Inflammatory macrophage (primary cell): ENCODE results near the gene ACADVL.
A peak's percentile ranks its signal among the peaks of the same experiment; 100 is the strongest.

Experiments
- DNase-seq, 2 donors: peaks; one replicate each; pipeline ENCODE4 v3.0.0-alpha.2; 2020 to 2022

ACADVL gene

GRCh38 chr17:7191571-7192270, 28.0 kb upstream of the ACADVL start:
- DNase-seq = peak in 1 of 2 donors; percentile 22

DNA sequence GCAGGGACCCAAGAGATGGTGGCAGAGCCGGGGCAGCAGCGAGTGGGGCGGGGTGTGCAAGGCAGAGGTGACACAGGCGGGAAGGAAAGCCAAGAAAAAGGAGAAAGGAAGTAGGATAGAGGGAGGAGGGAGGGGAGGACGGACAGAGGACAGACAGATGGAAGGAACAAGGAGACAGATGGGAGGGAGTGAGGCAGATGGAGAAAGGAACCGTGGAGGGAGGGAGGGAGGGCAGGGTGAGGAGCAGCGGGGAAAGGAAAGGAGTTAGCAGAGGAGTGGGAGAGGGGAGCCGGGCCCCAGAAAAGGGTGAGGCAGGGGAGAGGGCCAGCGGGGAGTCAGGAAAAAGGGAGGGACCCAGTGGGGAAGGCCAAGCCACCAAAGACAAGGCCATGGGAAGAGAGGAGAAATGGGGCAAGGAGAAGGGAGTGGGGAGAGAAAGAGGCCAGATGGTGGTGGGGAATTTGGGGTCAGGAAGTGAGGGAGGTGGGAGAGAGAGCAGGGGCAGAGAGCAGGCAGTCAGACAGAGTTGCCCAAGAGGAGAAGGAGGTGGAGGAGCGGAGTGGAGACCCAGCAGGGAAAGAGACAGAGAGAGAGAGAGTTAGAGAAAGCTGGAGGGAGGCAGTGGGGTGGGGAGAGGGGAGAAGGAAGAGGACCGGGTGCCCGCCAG, 27.3 kb upstream of the ACADVL start:
- DNase-seq = no peak

DNA sequence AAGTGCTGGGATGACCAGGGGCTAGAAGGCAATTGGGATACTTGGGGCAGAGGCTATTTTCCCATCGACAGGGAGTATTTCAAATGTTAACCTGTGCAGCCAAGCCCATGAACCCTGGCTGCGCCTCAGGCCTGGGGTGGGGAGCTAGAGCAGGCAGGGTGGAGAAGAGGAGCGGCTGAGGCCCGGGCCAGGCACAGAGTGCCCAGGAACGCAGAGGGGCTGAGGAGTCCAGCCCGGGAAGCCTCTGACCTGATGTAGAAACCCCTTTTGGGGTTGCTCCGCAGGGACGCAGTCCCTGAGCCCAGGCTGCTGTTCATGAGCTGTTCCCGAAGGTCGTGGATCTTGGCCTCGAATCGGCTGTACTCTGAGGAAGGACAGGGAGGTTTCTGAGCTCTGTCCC, 23.8 kb upstream of the ACADVL start:
- no peak for DNase-seq

- no peak for DNase-seq
These were observed 22.9 kb upstream of the ACADVL start for GRCh38 chr17:7196651-7197401.

DNA sequence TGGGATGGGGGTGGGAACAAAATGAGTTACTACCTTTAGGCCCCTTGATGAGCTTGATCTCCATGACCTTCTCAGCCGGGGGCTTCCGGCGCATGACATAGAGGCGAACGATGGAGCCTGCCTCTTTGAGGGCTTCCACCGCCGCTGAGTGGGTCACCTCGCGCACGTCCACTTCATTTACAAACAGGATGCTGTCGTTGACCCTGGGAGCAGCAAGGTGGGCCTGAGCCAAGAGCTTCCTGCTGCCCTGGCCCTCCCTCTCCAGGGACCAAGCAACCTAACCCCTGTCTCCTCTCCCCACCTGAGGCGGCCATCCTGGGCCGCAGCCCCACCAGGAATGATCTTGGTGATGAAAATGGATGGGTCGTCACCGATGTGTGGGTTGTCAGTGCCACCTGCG, 16.3 kb upstream of the ACADVL start:
- DNase-seq = no peak

- DNase-seq = no peak
These were observed 15.4 kb upstream of the ACADVL start for GRCh38 chr17:7204336-7204735.

- DNase-seq = peak; percentile 49 to 52
These were observed 14.8 kb upstream of the ACADVL start for GRCh38 chr17:7204828-7205461.

DNA sequence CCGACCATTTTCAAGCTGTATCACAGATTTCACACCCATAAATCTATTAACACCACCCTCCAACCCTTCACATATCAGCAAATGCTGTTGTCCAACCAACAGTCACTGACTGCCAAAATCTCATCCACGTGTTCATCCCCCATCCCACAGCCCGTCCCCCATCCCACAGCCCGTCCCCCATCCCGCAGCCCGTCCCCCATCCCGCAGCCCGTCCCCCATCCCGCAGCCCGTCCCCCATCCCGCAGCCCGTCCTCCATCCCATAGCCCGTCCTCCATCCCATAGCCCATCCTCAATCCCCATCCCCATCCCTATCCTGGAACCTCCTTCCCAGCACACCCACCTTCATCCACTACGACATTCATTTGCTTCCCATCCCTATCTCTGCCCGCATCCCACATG, 14.2 kb upstream of the ACADVL start:
- no peak for DNase-seq

DNA sequence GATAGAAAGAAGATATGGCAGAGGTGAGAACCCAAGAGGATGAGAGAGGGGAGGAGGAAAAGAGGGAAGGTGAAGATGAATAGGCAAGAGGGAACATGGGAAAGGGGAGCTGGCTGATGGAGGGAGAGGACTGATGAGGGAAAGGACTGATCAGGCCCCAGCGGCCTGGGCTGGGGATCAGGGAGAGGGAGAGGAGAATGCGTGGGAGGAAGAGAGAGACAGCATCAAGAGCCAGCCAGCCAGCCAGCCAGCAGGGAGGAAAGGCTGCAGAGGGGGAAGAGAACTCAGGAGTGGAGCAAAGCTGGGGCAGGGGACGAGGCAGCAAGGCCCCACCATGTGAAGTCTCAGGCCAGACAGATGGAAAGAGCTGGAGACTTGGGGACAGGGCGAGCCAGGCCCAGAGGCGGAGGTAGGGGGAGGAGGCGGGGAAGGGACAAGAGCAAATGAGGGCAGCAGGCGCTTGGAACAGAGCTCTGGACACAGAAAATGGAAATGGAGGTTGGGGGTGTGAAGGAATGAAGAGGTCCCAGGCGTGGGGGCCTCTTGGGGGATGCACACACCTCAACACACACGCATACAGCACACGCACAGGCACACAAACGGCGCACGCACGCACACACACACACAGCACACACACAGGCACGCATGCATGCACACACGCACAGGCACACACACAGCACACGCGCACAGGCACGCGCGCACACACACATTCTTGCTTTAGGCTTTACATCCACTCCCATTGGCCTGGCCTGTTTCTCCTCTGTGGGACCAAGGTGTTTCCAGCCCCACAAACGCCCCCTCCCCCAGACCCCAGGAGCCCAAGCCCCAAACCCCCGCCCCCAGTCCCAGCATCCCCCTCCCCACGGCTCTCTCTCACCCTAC, 12.4 kb upstream of the ACADVL start:
- no peak for DNase-seq

DNA sequence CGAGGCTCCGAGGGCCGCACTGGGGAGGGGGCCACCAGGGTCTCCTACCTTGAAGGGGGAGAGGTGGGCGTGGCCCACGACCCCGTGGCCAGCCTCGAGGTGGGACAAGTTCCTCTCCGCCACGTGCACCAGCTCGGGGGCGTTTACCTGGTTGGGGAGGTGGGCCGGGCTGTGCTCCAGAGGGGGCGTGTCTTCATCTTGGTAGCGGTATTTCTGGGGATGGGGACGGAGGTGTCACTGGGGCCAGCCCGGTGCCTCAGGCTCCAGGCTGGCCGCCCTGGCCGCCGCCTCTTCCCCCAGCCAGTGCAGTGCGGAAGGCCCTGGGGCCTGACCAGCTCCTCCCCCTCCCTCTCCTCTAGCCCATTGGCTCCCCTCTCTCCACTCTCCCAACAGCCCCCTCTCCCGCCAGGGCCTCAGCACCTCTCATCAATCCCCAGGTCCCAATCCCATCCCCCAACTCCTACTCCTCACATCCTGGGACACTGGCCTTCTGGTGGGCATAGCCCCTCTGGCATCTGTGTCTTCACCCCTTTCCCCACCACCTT, 11.6 kb upstream of the ACADVL start:
- DNase-seq = no peak

GRCh38 chr17:7208754-7209460, 10.8 kb upstream of the ACADVL start:
- no peak for DNase-seq

DNA sequence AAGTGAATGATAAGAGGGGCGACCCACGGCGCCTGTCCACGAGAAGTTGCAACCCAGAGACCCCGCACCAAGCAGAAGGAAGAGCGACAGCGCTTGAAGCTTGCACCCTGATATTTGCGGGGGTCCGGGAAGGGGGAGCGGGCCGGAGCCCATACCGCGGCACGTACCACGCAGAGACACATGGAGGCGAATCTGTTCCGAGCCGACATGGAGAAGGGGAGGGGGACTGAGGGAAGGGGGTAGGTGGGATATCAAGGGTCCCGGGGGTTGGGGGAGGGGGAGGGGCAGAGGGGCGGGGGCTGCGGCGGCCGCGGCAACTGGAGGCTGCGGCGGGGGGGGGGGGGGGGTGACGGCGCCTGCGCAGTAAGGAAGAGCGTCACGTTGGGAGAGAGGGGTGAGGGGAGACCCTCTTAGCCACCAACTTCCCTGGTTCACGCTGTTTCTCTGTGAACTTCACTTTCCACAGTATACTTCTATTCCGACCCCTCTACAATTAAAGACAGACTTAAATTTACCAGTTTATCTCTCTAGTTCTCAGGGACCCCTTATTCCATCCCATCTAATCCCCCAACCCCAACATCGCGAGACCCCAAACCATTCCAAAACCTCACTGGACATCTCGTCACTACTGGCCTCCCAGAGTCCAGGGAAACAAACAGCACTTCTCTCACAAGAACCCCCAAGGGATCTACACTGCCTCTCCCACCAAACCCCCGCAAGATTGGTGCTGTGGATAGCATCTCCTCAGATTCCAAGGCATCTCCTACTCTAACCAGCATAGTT, 8.1 kb upstream of the ACADVL start:
- no peak for DNase-seq

DNA sequence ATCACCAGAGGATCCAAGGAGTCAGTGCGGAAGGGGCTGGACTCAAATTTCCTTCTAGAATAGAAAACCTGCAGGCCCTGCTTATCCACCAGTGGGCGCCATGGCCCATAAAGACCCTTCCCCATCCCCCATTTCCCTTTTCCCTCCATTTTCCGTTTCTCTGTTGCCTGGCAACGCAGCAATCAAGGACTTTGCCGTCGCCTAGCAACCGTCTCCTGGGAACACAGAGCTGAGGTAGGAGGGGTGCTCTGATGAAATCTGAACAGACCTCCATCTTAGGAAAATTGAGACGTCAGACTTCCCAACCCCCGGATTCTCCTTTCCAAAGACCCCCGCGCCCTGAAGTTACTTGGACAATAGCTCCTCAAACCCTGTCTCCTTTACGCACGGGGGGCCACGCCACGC, 5.8 kb upstream of the ACADVL start:
- peak; percentile 57 to 59 for DNase-seq

DNA sequence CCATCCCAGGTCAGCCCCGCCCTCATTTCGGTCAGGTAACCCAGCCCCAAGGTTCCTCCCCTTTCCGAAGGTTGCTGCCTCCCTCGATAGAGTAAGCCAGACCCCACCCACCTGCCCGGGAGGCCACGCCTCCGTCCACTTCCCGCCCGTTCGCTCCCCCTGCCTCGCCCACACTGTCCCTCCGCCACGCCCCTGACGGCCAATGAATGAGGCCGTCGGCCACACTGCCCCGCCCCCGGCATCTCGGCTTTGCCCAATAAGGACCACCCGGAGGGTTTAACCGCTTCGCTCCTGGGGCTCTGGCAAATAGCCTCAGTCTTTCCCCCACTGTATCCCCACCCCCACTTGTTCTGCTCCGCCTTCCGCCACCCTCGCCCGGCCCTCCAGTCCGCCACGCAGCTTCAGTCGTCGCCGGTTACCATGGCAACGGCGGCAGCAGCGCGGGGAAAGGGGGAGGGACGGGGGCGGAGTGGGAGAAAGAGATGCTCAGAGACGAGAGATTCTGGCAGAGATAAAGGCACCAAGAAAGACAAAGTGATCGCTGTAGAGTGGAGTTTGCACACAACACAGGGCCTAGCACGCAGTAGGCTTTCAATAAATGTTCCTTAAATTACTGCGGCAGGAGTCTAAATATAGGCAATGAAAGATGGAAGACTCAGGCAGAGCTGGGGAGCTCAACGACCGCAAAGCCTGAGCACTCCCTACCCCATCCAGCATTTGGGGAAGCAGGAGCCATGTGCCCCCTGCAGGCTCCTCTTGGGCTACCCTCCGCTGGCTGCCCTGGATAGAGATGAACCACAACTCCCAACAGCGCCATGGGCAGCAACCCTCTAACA, 5.2 kb upstream of the ACADVL start:
- DNase-seq = peak; percentile 94 to 95

DNA sequence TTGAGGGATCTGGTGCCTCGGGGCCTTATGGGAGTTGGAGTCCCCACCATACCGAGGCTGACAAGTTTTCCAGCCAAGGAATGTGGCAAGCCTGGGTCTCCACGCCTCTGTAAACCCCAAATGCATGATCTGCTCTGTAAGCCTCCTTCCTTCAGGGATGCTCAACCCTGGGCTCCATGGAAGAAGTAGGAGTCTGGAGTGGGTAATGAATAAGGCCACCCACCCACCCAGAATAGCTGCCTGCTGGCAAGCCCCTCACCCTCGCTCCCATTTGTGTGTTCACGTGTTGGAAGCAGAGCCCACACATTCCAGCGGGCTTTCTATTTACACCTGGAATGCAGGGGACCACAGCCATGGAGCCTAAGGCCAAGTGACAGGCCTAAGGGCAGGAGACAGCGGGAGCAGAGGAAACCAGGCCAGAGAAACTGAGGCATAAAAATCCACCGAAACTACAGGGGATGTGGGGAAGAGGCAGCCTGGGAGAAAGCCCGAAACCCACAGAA, 4.6 kb upstream of the ACADVL start:
- no peak for DNase-seq

- DNase-seq = no peak
These were observed 4.0 kb upstream of the ACADVL start for GRCh38 chr17:7215652-7216180.

DNA sequence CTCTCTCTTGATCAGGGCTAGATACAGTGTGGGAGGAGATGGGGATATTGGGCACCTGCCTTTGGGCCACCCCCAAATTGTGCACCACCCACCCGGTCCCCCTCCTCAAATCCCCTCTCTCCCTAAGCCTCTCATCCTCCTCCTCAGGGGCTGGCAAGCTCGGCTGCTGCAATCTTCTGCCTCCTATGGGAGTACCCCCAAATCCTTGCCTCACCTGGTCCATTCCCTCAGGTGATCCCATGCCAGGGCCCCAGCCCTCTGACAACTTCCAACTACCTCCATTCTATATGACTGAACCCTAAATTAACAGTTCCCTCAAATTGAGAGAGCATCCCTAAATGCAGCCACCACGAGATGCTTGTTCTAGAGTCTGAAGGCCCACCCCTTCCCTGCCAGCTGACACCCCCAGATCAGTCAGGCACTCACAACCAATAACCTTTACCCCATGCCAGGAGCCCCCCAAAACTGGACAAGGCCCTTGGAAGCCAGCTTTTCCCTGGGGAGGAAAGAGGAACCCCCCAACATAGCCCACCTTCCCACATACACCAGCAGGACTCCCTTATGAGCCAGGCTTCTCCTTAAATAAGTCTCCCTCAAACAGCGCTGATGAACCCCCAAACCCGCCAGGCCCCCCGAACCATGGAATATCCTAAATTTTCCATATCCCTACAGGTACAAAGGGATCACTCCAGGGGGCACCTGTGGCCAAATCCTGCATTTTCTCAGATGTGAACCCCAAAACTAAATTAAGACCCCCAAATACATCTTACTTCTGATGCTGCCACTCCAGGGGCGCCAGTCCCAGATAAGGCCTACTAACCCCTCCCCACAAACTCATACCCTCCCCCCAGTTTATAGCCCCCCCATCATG, 3.3 kb upstream of the ACADVL start:
- no peak for DNase-seq
